ENCODE data around the gene NFIB. TPM values are rescaled to one million over a fixed set of nuclear protein-coding genes. Genes with fewer than 3 reads are reported as not detected.

NFIB gene
- total RNA-seq, 1 donor = 12.1 TPM

GRCh38 chr9:14311171-14311949 lies 2.6 kb downstream of the NFIB start:
- H3K4me3 ChIP-seq (ENCODE audit: low read depth, low read length) = no peak overlapping the region
- no peak for TF ChIP-seq CTCF (IDR thresholded peaks at IDR 0.05; ENCODE audit: insufficient read depth, low read depth, low read length)
- DNase-seq (ENCODE audit: low read depth) = no peak

DNA sequence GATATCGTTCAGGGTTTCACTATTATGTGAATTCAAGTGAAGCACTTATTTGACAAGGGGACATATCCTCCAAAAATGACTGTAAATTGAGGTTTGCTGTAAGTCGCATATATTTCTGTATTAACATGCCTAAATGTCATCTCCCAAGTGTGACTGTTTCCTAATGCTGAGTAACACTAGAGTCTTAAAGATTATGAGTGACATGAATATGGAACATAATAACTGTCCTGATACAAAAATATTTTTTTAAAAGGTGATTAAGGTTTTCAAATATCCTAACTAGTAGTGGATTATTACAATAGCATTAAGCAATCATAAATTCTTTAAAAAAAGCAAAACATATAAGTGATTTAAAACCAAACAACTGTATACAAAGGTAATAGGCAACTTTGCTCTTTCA lies 3.6 kb downstream of the NFIB start:
- no peak for DNase-seq (ENCODE audit: low read depth)
- no peak overlapping the region for H3K4me3 ChIP-seq (ENCODE audit: low read depth, low read length)
- no peak for TF ChIP-seq CTCF (IDR thresholded peaks at IDR 0.05; ENCODE audit: insufficient read depth, low read depth, low read length)

DNA sequence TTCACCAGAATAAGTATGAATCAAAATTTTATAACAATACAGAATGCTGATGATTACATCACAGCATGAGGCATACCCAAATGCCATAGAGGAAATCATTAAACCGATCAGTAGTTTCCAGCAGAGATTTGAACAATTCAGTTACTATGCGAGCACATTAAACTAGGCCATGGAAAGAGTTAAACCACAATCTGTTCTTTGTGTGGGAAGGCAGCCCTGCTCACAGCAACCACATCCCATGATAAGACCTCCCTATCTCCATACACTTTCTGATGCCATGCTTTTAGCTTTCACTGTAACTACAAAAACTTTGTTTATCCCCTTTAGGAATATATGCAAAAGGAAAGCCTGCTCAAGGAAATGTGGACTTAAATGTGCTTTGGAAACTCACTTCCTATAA lies 4.5 kb downstream of the NFIB start:
- H3K4me3 ChIP-seq (ENCODE audit: low read depth, low read length) = no peak overlapping the region
- TF ChIP-seq CTCF (IDR thresholded peaks at IDR 0.05; ENCODE audit: insufficient read depth, low read depth, low read length) = no peak
- DNase-seq (ENCODE audit: low read depth) = peak; percentile 69

- DNase-seq (ENCODE audit: low read depth) = no peak
- TF ChIP-seq CTCF (IDR thresholded peaks at IDR 0.05; ENCODE audit: insufficient read depth, low read depth, low read length) = no peak
- no peak overlapping the region for H3K4me3 ChIP-seq (ENCODE audit: low read depth, low read length)
Observed at GRCh38 chr9:14308853-14309145, 5.1 kb downstream of the NFIB start.

DNA sequence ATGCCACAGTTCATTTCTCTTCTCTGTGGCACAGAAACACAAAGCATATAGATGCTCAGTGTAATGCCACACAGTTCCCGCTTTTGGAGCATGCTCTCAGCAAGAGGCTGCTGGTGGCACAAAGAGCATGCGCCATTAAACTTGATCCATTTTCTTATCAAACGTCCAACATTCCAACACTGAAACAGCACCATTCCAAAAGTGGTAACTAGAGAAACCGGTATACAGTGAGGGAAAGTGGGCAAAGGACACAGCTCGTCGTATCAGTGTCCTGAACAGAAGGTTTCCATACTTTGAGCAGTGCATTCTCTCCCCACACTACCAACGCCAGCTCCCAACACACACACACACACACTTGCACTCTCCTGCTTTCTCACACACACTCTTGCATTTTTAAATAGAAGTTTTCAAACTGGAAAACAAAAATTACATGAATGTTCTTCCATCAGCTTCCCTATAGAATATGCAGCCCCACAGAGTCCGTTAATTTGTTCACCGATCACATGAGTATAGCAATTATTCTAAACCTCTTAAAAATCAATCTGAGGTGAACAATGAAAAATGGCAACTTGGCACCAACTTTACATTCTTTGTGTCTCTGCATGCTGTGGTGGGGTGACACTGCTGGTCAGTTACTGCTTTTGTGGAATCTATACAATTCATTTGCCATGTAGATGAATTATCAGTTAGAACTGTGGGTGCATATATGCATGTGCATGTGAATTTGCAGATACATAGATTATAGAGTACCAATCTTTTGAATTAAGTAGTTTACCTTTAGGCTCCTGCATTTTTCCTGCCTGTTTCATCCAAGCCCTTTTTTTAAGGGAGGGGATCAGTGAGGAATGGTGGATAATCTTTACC lies 5.7 kb downstream of the NFIB start:
- H3K4me3 ChIP-seq (ENCODE audit: low read depth, low read length) = no peak overlapping the region
- DNase-seq (ENCODE audit: low read depth) = no peak
- no peak for TF ChIP-seq CTCF (IDR thresholded peaks at IDR 0.05; ENCODE audit: insufficient read depth, low read depth, low read length)

DNA sequence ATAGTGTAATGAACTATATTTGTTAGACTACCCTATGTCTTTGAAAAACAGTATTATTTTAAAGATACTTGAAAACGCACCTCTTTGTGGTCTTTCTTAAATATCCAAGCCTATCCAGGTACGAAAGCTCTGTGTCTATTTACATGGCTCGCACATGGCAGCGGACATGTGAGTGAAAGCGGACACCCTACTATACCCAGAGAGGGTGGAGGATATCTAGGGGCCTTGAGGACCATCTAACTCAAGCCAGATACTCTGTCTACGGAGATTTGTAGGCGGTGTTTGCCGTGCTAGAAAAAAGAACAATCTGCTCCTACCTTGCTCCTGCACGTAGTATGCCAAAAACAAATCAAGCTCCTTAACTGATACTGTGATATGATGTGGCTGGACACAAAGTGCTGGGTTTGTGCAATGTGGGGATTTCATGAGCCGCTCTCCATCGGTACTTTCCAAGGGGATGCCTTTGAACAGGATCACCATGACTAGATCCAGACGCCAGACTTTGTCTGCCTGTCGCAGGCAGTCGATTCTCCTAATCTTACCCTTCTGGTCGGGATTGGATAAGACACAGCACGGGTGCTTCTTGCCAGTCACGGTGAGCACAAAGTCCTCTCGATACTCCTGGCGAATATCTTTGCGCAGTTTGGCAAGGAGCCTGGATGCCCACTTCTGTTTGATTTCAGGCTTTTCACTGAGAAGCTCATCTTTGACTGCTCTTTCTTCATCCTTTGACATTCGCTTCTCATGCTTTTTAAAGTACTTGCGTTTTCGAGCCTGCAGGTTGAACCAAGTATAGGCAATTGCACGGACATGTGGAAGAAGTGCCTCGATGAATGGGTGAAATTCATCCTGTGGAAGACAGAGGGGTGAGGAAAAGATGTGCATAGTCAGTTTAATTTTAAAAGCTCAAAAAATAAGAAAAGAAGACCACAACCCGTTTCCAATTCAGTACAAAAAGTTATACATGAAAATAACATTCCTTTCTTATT lies 7.0 kb downstream of the NFIB start:
- no peak for TF ChIP-seq CTCF (IDR thresholded peaks at IDR 0.05; ENCODE audit: insufficient read depth, low read depth, low read length)
- no peak for DNase-seq (ENCODE audit: low read depth)
- no peak overlapping the region for H3K4me3 ChIP-seq (ENCODE audit: low read depth, low read length)
